GM10266 (cell line): ENCODE results near the gene SLC5A10.

Experiments used
- DNase-seq: peaks from one replicate; pipeline ENCODE4 v3.0.0; 2012; ENCODE audit errors: extremely low spot score
- TF ChIP-seq, protein P1 (sequence below): IDR thresholded peaks from 2 replicates; pipeline ENCODE4 v1.5.1; 2012; ENCODE audit warnings: mild to moderate bottlenecking, low read depth; ENCODE audit not compliant: control insufficient read depth, insufficient read depth; ENCODE audit errors: missing control alignments

Gene SLC5A10

DNA sequence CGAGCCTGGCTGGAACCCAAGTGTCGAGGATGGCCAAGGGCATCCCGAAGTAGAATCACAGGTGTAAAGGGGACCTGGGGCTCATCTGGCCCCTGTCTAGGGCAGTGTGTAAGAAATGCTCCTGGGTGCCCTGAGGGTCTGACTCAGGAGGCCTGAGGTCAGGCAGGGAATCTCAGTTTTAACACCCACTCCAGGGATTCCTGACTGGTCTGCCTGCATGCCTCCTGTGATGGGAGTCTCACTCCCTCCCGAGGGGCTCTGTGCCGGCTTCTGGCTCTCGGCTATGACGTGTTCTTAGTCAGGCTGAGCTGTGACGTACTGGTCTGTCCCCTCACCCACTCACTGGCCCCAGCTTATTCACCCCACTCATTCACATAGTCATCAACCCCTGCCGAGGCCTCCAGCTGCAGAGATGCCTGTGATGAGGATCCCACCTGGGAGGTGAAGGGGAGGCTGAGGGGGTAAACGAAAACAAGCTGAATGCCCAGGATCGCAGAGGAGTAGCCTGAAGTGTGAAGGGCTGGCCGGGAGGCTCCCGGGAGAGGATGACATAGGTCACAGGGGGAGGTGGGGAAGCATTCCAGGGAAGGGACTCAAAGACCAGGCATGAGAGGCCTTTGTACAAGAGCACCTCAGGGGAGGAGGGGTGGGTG, 28.8 kb downstream of the SLC5A10 start:
- no peak for DNase-seq

DNA sequence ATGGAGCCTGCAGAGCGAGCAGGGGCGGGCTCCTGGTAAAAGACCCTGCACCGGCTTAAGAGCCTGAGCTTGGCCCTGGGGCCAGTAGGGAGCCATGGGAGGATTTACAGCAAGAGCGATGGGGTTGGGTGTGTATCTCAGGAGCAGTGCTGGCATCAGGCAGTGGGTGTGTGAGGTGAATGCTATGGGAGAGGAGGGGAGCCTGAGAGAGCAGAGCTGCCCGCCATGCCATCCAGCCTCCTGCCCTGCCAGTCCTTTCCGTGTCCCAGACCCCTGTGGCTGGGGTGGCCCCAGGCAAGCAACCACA, 29.3 kb downstream of the SLC5A10 start:
- DNase-seq = no peak
- TF ChIP-seq, protein P1, sequence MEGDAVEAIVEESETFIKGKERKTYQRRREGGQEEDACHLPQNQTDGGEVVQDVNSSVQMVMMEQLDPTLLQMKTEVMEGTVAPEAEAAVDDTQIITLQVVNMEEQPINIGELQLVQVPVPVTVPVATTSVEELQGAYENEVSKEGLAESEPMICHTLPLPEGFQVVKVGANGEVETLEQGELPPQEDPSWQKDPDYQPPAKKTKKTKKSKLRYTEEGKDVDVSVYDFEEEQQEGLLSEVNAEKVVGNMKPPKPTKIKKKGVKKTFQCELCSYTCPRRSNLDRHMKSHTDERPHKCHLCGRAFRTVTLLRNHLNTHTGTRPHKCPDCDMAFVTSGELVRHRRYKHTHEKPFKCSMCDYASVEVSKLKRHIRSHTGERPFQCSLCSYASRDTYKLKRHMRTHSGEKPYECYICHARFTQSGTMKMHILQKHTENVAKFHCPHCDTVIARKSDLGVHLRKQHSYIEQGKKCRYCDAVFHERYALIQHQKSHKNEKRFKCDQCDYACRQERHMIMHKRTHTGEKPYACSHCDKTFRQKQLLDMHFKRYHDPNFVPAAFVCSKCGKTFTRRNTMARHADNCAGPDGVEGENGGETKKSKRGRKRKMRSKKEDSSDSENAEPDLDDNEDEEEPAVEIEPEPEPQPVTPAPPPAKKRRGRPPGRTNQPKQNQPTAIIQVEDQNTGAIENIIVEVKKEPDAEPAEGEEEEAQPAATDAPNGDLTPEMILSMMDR = no peak

More for the DNA sequence above, 28.8 kb downstream of the SLC5A10 start:
- TF ChIP-seq, protein P1 = no peak

DNA sequence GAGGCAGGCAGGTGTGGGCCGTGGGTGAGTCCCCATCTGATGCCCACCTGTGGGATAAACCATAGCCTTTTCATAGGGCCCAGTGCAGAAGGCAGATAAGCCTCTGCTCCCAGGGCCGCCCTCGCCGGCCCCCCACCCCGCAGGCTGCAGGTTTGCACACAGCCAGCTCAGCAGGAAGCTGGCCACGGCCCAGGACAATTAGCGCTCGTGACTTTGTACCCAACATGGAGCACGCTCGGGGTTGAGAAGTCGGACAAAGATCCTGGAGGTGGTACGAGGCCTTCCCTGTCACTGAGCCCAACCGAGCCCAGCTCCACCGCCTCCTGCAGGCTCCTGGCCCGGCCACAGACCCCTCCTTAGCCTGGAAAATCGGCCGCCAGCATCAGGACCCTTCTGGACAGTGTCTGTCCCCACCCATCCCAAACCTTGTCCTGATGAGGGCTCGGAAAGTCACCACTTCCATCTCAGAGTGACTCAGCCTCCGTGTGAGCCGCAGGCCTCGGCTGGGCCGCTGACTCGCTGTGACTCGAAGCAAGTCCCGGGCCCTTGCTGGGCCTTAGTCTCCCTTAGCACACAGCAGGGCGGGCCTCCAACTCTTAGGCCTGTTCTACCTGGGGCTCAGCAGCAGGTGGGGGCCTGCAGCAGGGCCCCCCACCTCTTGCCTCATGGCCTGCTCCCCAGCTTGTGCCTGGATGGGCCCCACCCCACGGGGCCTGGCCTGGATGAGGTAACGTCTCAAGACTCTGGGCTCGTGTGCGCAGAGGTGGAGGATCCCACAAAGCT, 29.9 kb downstream of the SLC5A10 start:
- TF ChIP-seq, protein P1 = no peak
- DNase-seq = no peak

DNA sequence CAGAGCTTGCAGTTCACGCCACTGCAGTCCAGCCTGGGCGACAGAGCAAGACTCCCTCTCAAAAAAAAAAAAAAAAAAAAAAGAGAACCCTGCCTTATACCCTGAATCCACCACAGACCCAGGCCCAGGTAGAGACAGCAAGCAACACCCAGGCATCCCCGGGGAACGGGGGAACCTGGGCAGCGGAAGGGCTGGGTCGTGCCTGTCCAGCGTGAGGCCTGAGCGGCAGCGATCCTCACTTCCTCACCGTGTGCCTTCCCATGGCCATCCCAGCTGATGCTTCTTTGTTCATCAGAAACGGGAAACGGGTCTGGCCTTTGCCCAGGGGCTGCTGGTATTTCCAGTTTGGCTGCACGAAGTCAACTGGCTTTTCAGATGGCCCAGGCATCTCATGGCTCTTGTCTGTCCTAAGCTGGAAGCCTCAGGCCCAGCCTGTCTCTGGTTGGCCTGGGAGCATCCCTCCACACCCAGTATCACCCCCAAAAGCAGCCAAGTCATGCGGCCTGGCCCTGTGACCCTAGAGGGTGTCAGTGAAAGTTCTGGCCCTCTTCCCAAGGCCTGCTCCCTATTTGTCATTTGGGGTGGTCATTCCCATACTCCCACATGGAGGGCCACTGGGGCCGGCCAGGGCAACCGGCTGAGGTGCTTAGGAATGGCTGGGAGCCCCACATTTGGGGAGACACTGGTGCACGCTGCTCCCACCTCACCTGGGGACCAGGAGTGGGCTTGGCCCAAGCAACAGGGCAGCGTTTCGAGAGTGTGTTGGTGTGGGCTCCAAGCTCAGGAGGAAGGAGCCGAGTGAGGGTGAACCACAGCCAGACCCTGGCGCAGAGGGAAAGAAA, 32.5 kb downstream of the SLC5A10 start:
- TF ChIP-seq, protein P1 = no peak
- no peak for DNase-seq

DNA sequence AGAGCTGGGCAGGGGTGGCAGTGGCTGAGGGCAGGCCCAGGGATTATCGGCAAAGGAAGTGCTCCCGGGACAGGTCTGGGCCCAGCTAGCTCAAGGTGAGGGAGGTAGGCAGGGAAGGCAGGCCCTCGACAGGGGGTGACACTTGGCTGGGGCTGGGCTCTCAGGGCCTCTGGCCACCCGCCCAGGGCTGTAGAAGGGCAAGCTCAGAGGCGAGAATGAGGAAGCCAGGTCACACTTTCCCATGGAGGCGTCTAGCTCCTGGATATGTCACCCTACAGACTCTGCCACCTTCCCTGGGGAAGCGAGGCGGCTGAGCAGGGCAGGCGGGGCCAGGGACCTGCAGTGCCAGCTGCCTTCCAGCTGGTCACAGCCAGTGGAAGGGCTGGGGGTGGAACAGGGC, 33.5 kb downstream of the SLC5A10 start:
- TF ChIP-seq, protein P1 = no peak
- DNase-seq = no peak

DNA sequence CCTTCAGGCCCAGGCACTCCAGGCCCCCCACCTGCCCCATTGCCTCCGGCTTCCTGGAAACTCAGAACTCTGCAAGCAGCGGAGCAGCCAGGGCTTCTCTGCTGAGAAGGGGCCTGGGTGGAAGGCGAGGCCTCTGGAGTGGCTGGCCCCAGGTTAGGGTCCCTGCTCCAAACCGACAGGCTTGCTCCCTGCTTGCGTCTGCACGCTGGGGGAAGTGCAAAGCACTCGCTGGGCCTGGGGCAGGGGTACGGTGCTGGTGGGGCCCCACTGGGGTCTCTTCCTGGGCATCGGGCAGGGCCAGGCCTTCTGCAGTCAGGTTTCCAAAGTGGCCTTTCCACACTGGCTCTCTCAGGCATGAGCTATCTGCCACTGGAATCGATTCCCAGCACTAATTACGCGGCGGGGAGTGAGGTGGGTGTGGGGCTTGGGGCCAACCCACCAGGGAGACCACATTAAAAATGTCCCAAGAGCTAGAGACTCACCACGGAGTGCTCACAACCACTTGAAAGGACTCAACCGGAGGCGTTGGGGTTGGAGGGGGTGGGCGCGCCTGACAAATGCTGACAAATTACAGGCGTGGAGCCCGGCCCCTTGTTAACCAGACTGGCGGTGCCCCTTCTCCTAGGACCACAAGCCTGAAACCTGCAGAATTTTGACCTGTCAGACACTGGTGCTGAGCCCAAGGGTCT, 34.7 kb downstream of the SLC5A10 start:
- DNase-seq = no peak
- TF ChIP-seq, protein P1 = no peak
